Panc1 (cell line): ENCODE results near the gene SUGP1. TPM values are rescaled to one million over a fixed set of nuclear protein-coding genes. Genes with fewer than 3 reads are reported as not detected.

Experiments
- ATAC-seq: fragments of 200-7000 bp; cut with Tn5 transposase; 2 replicates; pipeline ENCODE4 v1.9.1; 2020; ENCODE audit warnings: mild to moderate bottlenecking, moderate library complexity
- BruUV-seq: library from RNA; stranded (reverse); fragments of 400-500 nt; replicated peaks from 2 replicates; lab custom pipeline; 2021; lab: Mats Ljungman, UMichigan
- CTCF ChIA-PET: fragments of 300-600 bp; sonication (Branson Sonifier 250); formaldehyde crosslinking; loops from one replicate; lab custom pipeline; 2022; ENCODE audit warnings: antibody characterized with exemption; lab: Charles Lee
- POLR2A ChIA-PET: fragments of 300-600 bp; sonication (Branson Sonifier 250); formaldehyde crosslinking; loops from one replicate; lab custom pipeline; 2022; ENCODE audit warnings: antibody characterized with exemption; lab: Charles Lee
- DNase-seq: peaks from one replicate; pipeline ENCODE4 v3.0.0-alpha.2; 2010; ENCODE audit warnings: low read depth, low spot score
- H3K27ac ChIP-seq: 2 replicates; pipeline ENCODE4 v1.5.1; 2011; ENCODE audit warnings: mild to moderate bottlenecking, low read length, inconsistent platforms
- H3K27me3 ChIP-seq: fragments of 200-500 bp; sonication (Bioruptor generic); 2 replicates; pipeline ENCODE4 v1.6.0; 2014; ENCODE audit warnings: low read length, inconsistent platforms; ENCODE audit not compliant: control insufficient read depth, insufficient read depth
- H3K36me3 ChIP-seq: fragments of 200-500 bp; sonication (Bioruptor generic); 2 replicates; pipeline ENCODE4 v1.5.1; 2014; ENCODE audit warnings: inconsistent platforms, mild to moderate bottlenecking, low read length, moderate library complexity; ENCODE audit not compliant: control insufficient read depth, insufficient read depth
- H3K4me1 ChIP-seq: 2 replicates; pipeline ENCODE4 v1.5.1; 2011; ENCODE audit warnings: inconsistent platforms, mild to moderate bottlenecking, low read length, moderate library complexity; ENCODE audit not compliant: control insufficient read depth, insufficient read depth
- H3K4me3 ChIP-seq, 2 experiments: 2 replicates each; pipeline ENCODE4 v1.5.1; 2011 to 2012; ENCODE audit warnings: low read depth in 2 of 2, low read length in 2 of 2, mild to moderate bottlenecking in 2 of 2, inconsistent platforms in 1 of 2, moderate library complexity in 1 of 2
- H3K9me3 ChIP-seq: fragments of 200-500 bp; sonication (Bioruptor generic); 2 replicates; pipeline ENCODE4 v1.5.1; 2014; ENCODE audit warnings: low read depth, mild to moderate bottlenecking, inconsistent platforms, low read length, moderate library complexity; ENCODE audit not compliant: control insufficient read depth, insufficient read depth
- CTCF ChIP-seq: fragments of 450-650 bp; IDR thresholded peaks from 2 replicates; pipeline ENCODE4 v1.5.1; 2017; ENCODE audit warnings: mild to moderate bottlenecking
- POLR2AphosphoS5 ChIP-seq: IDR thresholded peaks from 2 replicates; pipeline ENCODE4 v1.6.1; 2012; ENCODE audit warnings: mild to moderate bottlenecking, low read depth, low read length, moderate library complexity
- REST ChIP-seq, 2 experiments: IDR thresholded peaks; 2 replicates each; pipeline ENCODE4 v1.6.1; 2011 to 2012; ENCODE audit warnings: low read depth in 2 of 2, control low read depth in 1 of 2, low read length in 1 of 2, mild to moderate bottlenecking in 1 of 2, moderate library complexity in 1 of 2; ENCODE audit not compliant: insufficient read depth in 1 of 2
- SIN3A ChIP-seq: IDR thresholded peaks from 2 replicates; pipeline ENCODE4 v1.6.1; 2012; ENCODE audit warnings: low read depth, mild to moderate bottlenecking, low read length, moderate library complexity, borderline replicate concordance; ENCODE audit not compliant: insufficient read depth
- TCF7L2 ChIP-seq: IDR thresholded peaks from 2 replicates; pipeline ENCODE4 v1.6.1; 2011; ENCODE audit warnings: mild to moderate bottlenecking, low read depth, low read length, inconsistent platforms
- in situ Hi-C: cut with HindIII; loops from 2 replicates; pipeline ENCODE4 v1.10.0; 2016; ENCODE audit warnings: low sequenced_read_pairs, low pct_unique_long_range_greater_than_20kb
- intact Hi-C: fragments of 100-400 bp; cut with micrococcal nuclease; formaldehyde crosslinking; loops from one replicate; pipeline ENCODE4 v1.10.0; 2022; ENCODE audit not compliant: unreplicated experiment
- total RNA-seq: library from RNA; stranded (reverse); gene quantifications from one replicate; pipeline ENCODE4 v1.2.1, GENCODE V29; 2021; ENCODE audit not compliant: unreplicated experiment

SUGP1 gene
- total RNA-seq, 1 experiment from 2014 or later, result 41.5 TPM

- no TSS peak for BruUV-seq
- H3K27ac ChIP-seq, result no peak overlapping the region
- H3K27me3 ChIP-seq, result no peaks in the 10 kb centered on the region
- no peaks in the 10 kb centered on the region for H3K4me1 ChIP-seq
- ATAC-seq (no peak), DNase-seq (no peak)
- CTCF ChIA-PET, result no interaction called here
- TF ChIP-seq SIN3A (no peak), CTCF (no peak), POLR2AphosphoS5 (no peak), REST (IDR thresholded peaks at IDR 0.05; ENCODE audit: insufficient read depth in 1 of 2, low read depth in 2 of 2, low read length in 1 of 2) (no peak), TCF7L2 (no peak)
- in situ Hi-C loops, result no loop called here
- no peak overlapping the region for H3K4me3 ChIP-seq
- H3K36me3 ChIP-seq, result no peaks in the 10 kb centered on the region
- intact Hi-C loops, result no loop called here
- no peaks in the 10 kb centered on the region for H3K9me3 ChIP-seq
- POLR2A ChIA-PET, result no interaction called here
Observed at GRCh38 chr19:19240476-19240875, 79.8 kb downstream of the SUGP1 start.

DNA sequence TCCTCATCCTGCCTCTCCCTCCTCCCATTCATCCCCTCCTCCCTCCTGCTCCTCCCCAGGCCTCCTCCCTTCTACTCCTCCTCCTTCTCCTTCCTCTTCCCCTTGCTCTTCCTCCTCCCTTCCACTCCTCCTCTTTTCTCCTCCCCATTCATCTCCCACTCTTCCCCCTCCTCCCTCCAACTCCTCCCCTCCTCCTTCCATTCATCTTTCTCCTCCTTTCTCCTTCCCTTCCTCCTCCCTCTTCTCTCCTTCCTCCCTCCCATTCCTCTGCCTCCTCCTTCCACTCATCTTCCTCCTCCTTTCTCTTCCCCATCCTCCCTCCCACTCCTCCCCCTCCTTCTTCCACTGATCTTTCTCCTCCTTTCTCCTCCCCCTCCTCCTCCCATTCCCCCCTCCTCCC, 80.6 kb downstream of the SUGP1 start:
- H3K4me1 ChIP-seq, result no peaks in the 10 kb centered on the region
- in situ Hi-C loops, result no loop called here
- peaks cover 3% of the 10 kb centered on the region; the same call in 1 of the 2 replicates for H3K9me3 ChIP-seq
- H3K27me3 ChIP-seq, result no peaks in the 10 kb centered on the region
- H3K36me3 ChIP-seq, result no peaks in the 10 kb centered on the region
- no peak for ATAC-seq
- H3K27ac ChIP-seq, result no peak overlapping the region
- POLR2A ChIA-PET, result no interaction called here
- intact Hi-C loops, result no loop called here
- H3K4me3 ChIP-seq, result no peak overlapping the region
- CTCF ChIA-PET, result no interaction called here
- BruUV-seq, result no TSS peak
- TF ChIP-seq REST (IDR thresholded peaks at IDR 0.05; ENCODE audit: insufficient read depth in 1 of 2, low read depth in 2 of 2, low read length in 1 of 2) (no peak), TCF7L2 (no peak), POLR2AphosphoS5 (no peak), CTCF (no peak), SIN3A (no peak)
- no peak for DNase-seq
